Common myeloid progenitor, CD34-positive (primary cell): ENCODE results near the gene TBL1XR1.

Experiments used
- CTCF ChIA-PET: fragments of 350-600 bp; sonication (Branson Sonifier 250); formaldehyde crosslinking; loops from one replicate; lab custom pipeline; 2021; ENCODE audit warnings: antibody characterized with exemption; lab: Charles Lee
- POLR2A ChIA-PET: fragments of 350-600 bp; sonication (Branson Sonifier 250); formaldehyde crosslinking; loops from one replicate; lab custom pipeline; 2021; ENCODE audit warnings: antibody characterized with exemption; lab: Charles Lee
- DNase-seq, 3 donors: peaks; one replicate each; pipeline versions ENCODE4 v3.0.0 to v3.0.0-alpha.2; 2013
- H3K27ac ChIP-seq, 2 experiments: 1 replicate in 1 of 2; 2 replicates in 1 of 2; pipeline ENCODE4 v1.7.0; 2013; ENCODE audit warnings: inconsistent platforms in 2 of 2, low read length in 2 of 2, mild to moderate bottlenecking in 2 of 2, low read depth in 1 of 2, moderate library complexity in 1 of 2; ENCODE audit not compliant: severe bottlenecking in 2 of 2, insufficient read depth in 1 of 2, poor library complexity in 1 of 2
- H3K27me3 ChIP-seq, 5 experiments: replicated peaks in 2 of 5; 1 replicate in 3 of 5; 2 replicates in 2 of 5; pipeline versions ENCODE4 v1.6.1 to v1.7.0; 2013; ENCODE audit warnings: low read length in 4 of 5, mild to moderate bottlenecking in 2 of 5, moderate library complexity in 2 of 5, inconsistent platforms in 1 of 5; ENCODE audit not compliant: insufficient read depth in 5 of 5, control insufficient read depth in 4 of 5
- H3K36me3 ChIP-seq, 4 experiments: 1 replicate in 2 of 4; 2 replicates in 2 of 4; pipeline versions ENCODE4 v1.6.1 to v1.7.0; 2013; ENCODE audit warnings: low read length in 3 of 4, control low read depth in 1 of 4, mild to moderate bottlenecking in 1 of 4; ENCODE audit not compliant: control insufficient read depth in 4 of 4, insufficient read depth in 4 of 4
- H3K4me1 ChIP-seq, 4 experiments: 1 replicate in 3 of 4; 2 replicates in 1 of 4; pipeline versions ENCODE4 v1.6.1 to v1.7.1; 2013; ENCODE audit warnings: low read length in 3 of 4, mild to moderate bottlenecking in 3 of 4, control low read depth in 1 of 4, inconsistent platforms in 1 of 4, moderate library complexity in 1 of 4; ENCODE audit not compliant: control insufficient read depth in 4 of 4, insufficient read depth in 4 of 4; ENCODE audit errors: control extremely low read depth in 1 of 4
- H3K4me3 ChIP-seq, 7 experiments: 1 replicate in 4 of 7; 2 replicates in 3 of 7; pipeline versions ENCODE4 v1.5.1 to v1.7.0; 2013; ENCODE audit warnings: mild to moderate bottlenecking in 7 of 7, low read length in 6 of 7, moderate library complexity in 6 of 7, inconsistent platforms in 2 of 7, low read depth in 2 of 7, control low read depth in 1 of 7; ENCODE audit not compliant: insufficient read depth in 4 of 7, control insufficient read depth in 1 of 7; ENCODE audit errors: extremely low read depth in 1 of 7
- H3K9me3 ChIP-seq, 5 experiments: 1 replicate in 4 of 5; 2 replicates in 1 of 5; pipeline versions ENCODE4 v1.6.1 to v1.7.1; 2013; ENCODE audit warnings: low read length in 4 of 5, mild to moderate bottlenecking in 2 of 5, inconsistent platforms in 1 of 5, low read depth in 1 of 5, moderate library complexity in 1 of 5; ENCODE audit not compliant: control insufficient read depth in 4 of 5, insufficient read depth in 2 of 5; ENCODE audit errors: control extremely low read depth in 1 of 5
- WGBS: methylation state at CpG from one replicate; pipeline ENCODE4 v1.1.5; 2013; ENCODE audit not compliant: insufficient coverage; 5-methylcytosine and 5-hydroxymethylcytosine counted together

TBL1XR1 gene

GRCh38 chr3:177158461-177158860 is 38.8 kb downstream of the TBL1XR1 start:
- Histone ChIP-seq H3K4me1 (no peaks in the 10 kb centered on the region), H3K36me3 (peaks cover 2 to 19% (median 11%) of the 10 kb centered on the region in 4 experiments), H3K27ac (no peak overlapping the region), H3K27me3 (no peaks in the 10 kb centered on the region), H3K4me3 (no peak overlapping the region), H3K9me3 (peaks cover 0 to 8% (median 0%) of the 10 kb centered on the region in 5 experiments)
- CTCF ChIA-PET = interaction anchor here (1.1 to 6.0 kb wide), 3 partner anchors 10 to 16 kb away, joined by 4 to 33 read pairs (median 4); no protein-coding TSS in a partner anchor
- 96% methylated on average over 3 of the region's 8 CpGs for WGBS
- DNase-seq = no peak
- POLR2A ChIA-PET = no interaction called here

- Histone ChIP-seq H3K4me3 (no peak overlapping the region), H3K36me3 (peaks cover 0 to 15% (median 7%) of the 10 kb centered on the region in 4 experiments), H3K27ac (no peak overlapping the region), H3K9me3 (peaks cover 0 to 8% (median 0%) of the 10 kb centered on the region in 5 experiments), H3K4me1 (no peaks in the 10 kb centered on the region), H3K27me3 (no peaks in the 10 kb centered on the region)
- POLR2A ChIA-PET = no interaction called here
- WGBS = 80% methylated on average over 1 of the region's 4 CpGs
- CTCF ChIA-PET = interaction anchor here (0.6 to 6.0 kb wide), 2 partner anchors 10 to 34 kb away, joined by 3 to 33 read pairs; no protein-coding TSS in a partner anchor
- no peak for DNase-seq
Measured at GRCh38 chr3:177157492-177157891, 39.8 kb downstream of the TBL1XR1 start.

- peaks cover 0 to 8% (median 0%) of the 10 kb centered on the region in 5 experiments for H3K9me3 ChIP-seq
- no peak for DNase-seq
- H3K27me3 ChIP-seq = no peaks in the 10 kb centered on the region
- H3K4me3 ChIP-seq = no peak overlapping the region
- ChIA-PET POLR2A (no interaction called here), CTCF (interaction anchor here (1.0 to 1.3 kb wide), 2 partner anchors 9 to 23 kb away, joined by 3 to 7 read pairs; no protein-coding TSS in a partner anchor)
- 100% methylated on average over 3 of the region's 3 CpGs for WGBS
- no peak overlapping the region for H3K27ac ChIP-seq
- peaks cover 5 to 22% (median 12%) of the 10 kb centered on the region in 4 experiments for H3K4me1 ChIP-seq
- H3K36me3 ChIP-seq = peaks cover 0 to 8% (median 0%) of the 10 kb centered on the region in 4 experiments
Measured at GRCh38 chr3:177154733-177155132, 42.5 kb downstream of the TBL1XR1 start.

- DNase-seq = peak; percentile 58 to 90 (median 87)
- ChIA-PET POLR2A (no interaction called here), CTCF (interaction anchor here (1.0 to 1.4 kb wide), 4 partner anchors 9 to 529 kb away, joined by 3 to 5 read pairs (median 3); no protein-coding TSS in a partner anchor)
- Histone ChIP-seq H3K4me3 (peak overlapping the region in 2 of 7 experiments; percentile 9 to 35), H3K27ac (peak overlapping the region; percentile 10 to 51), H3K27me3 (no peaks in the 10 kb centered on the region), H3K4me1 (peaks cover 11 to 52% (median 27%) of the 10 kb centered on the region in 4 experiments), H3K9me3 (peaks cover 0 to 8% (median 0%) of the 10 kb centered on the region in 5 experiments), H3K36me3 (peaks cover 0 to 11% (median 2%) of the 10 kb centered on the region in 4 experiments)
- 73% methylated on average over 6 of the region's 7 CpGs for WGBS
Measured at GRCh38 chr3:177150970-177151627, 46.2 kb downstream of the TBL1XR1 start.

GRCh38 chr3:177150218-177150916 is 46.9 kb downstream of the TBL1XR1 start:
- ChIA-PET CTCF (interaction anchor here (1.0 to 1.4 kb wide), 4 partner anchors 10 to 530 kb away, joined by 3 to 5 read pairs (median 3); no protein-coding TSS in a partner anchor), POLR2A (no interaction called here)
- peak overlapping the region in 1 of 2 experiments; percentile 51 for H3K27ac ChIP-seq

GRCh38 chr3:177149106-177149505 is 48.2 kb downstream of the TBL1XR1 start:
- ChIA-PET POLR2A (interaction anchor here (4.6 kb wide), 1 partner anchor 47 kb away, joined by 26 read pairs; the partner anchor contains the start of gene TBL1XR1), CTCF (interaction anchor here (1.0 to 5.5 kb wide), 2 partner anchors 10 to 15 kb away, joined by 3 to 33 read pairs; no protein-coding TSS in a partner anchor)
- peaks cover 0 to 3% (median 0%) of the 10 kb centered on the region in 5 experiments for H3K9me3 ChIP-seq
- peak overlapping the region in 1 of 2 experiments; percentile 51 for H3K27ac ChIP-seq
- H3K4me3 ChIP-seq = no peak overlapping the region
- WGBS = 100% methylated on average over 3 of the region's 3 CpGs
- no peak for DNase-seq
- H3K36me3 ChIP-seq = peaks cover 0 to 12% (median 2%) of the 10 kb centered on the region in 4 experiments
- peaks cover 20 to 72% (median 47%) of the 10 kb centered on the region in 4 experiments for H3K4me1 ChIP-seq
- no peaks in the 10 kb centered on the region for H3K27me3 ChIP-seq

More at GRCh38 chr3:177150218-177150916, 46.9 kb downstream of the TBL1XR1 start:
- Histone ChIP-seq H3K36me3 (peaks cover 0 to 12% (median 2%) of the 10 kb centered on the region in 4 experiments), H3K9me3 (peaks cover 0 to 4% (median 0%) of the 10 kb centered on the region in 5 experiments), H3K4me1 (peaks cover 17 to 59% (median 34%) of the 10 kb centered on the region in 4 experiments), H3K27me3 (no peaks in the 10 kb centered on the region), H3K4me3 (peak overlapping the region in 2 of 7 experiments; percentile 9 to 35)
- 56% methylated on average over 1 of the region's 3 CpGs for WGBS
- no peak for DNase-seq
